HCT116 (cell line): Measurements from ENCODE around the gene ABHD2.

Source experiments
- CTCF ChIP-seq, 3 experiments: fragments of 200-600 bp in 1 of 3; sonication (generic) in 1 of 3; IDR thresholded peaks in 2 of 3; conservative IDR thresholded peaks in 1 of 3; 2 replicates each; pipeline ENCODE4 v1.5.1; 2012 to 2017; ENCODE audit warnings: low read depth in 2 of 3, low read length in 2 of 3, antibody characterized with exemption in 1 of 3, borderline replicate concordance in 1 of 3, control low read depth in 1 of 3, mild to moderate bottlenecking in 1 of 3, mixed read lengths in 1 of 3, mixed run types in 1 of 3, moderate library complexity in 1 of 3; ENCODE audit not compliant: insufficient read depth in 1 of 3
- ELF1 ChIP-seq: IDR thresholded peaks from 2 replicates; pipeline ENCODE4 v1.6.1; 2012; ENCODE audit warnings: low read depth, borderline replicate concordance
- EZH2 ChIP-seq: fragments of 200-600 bp; sonication (generic); IDR thresholded peaks from 2 replicates; pipeline ENCODE4 v1.6.1; 2017; ENCODE audit warnings: antibody characterized with exemption, mixed run types
- EZH2phosphoT487 ChIP-seq: fragments of 200-600 bp; IDR thresholded peaks from 2 replicates; pipeline ENCODE4 v1.6.1; 2018; ENCODE audit warnings: antibody characterized with exemption, borderline replicate concordance
- FOSL1 ChIP-seq: IDR thresholded peaks from 2 replicates; pipeline ENCODE4 v1.6.1; 2012; ENCODE audit warnings: low read depth
- POLR2A ChIP-seq: IDR thresholded peaks from 2 replicates; pipeline ENCODE4 v1.7.0; 2011; ENCODE audit warnings: borderline replicate concordance; ENCODE audit not compliant: insufficient read depth, insufficient read length; ENCODE audit errors: extremely low read depth
- RAD21 ChIP-seq: IDR thresholded peaks from 2 replicates; pipeline ENCODE4 v1.6.1; 2012; ENCODE audit warnings: low read depth, mild to moderate bottlenecking
- REST ChIP-seq: IDR thresholded peaks from 2 replicates; pipeline ENCODE4 v1.6.1; 2012; ENCODE audit warnings: low read depth
- SP1 ChIP-seq: IDR thresholded peaks from 2 replicates; pipeline ENCODE4 v1.6.1; 2012; ENCODE audit warnings: low read depth
- ZNF274 ChIP-seq: fragments of 200-500 bp; sonication (Bioruptor generic); IDR thresholded peaks from 2 replicates; pipeline ENCODE4 v1.6.1; 2014; ENCODE audit warnings: mild to moderate bottlenecking, low read depth, low read length, inconsistent platforms

GRCh38 chr15:89155122-89155521, 66.9 kb downstream of the ABHD2 start:
- no peak for TF ChIP-seq CTCF (IDR thresholded peaks at IDR 0.05 in 2 of 3, conservative IDR thresholded peaks at IDR 0.05 in 1 of 3; ENCODE audit: borderline replicate concordance in 1 of 3, insufficient read depth in 1 of 3, low read depth in 2 of 3, low read length in 2 of 3)
- TF ChIP-seq ELF1 = no peak
- TF ChIP-seq RAD21 = no peak
- no peak for TF ChIP-seq POLR2A
- TF ChIP-seq SP1 = no peak
- TF ChIP-seq FOSL1 = no peak
- TF ChIP-seq REST = no peak
- TF ChIP-seq EZH2 = no peak
- TF ChIP-seq EZH2phosphoT487 = no peak
- no peak for TF ChIP-seq ZNF274
